GM18517 (cell line): Measurements from ENCODE around the gene SUCLG1.
A peak's percentile ranks its signal among the peaks of the same experiment; 100 is the strongest.
"Not testable (repeated sequence)": the region's sequence is repeated elsewhere in the genome, so short reads cannot be mapped to it uniquely, and the experiment has no call there.

ENCODE experiments used
- ATAC-seq: cut with Tn5 transposase; IDR thresholded peaks from one replicate; pipeline ENCODE4 v1.9.1; 2021; ENCODE audit warnings: mild to moderate bottlenecking, moderate library complexity; ENCODE audit not compliant: unreplicated experiment

The SUCLG1 gene

DNA sequence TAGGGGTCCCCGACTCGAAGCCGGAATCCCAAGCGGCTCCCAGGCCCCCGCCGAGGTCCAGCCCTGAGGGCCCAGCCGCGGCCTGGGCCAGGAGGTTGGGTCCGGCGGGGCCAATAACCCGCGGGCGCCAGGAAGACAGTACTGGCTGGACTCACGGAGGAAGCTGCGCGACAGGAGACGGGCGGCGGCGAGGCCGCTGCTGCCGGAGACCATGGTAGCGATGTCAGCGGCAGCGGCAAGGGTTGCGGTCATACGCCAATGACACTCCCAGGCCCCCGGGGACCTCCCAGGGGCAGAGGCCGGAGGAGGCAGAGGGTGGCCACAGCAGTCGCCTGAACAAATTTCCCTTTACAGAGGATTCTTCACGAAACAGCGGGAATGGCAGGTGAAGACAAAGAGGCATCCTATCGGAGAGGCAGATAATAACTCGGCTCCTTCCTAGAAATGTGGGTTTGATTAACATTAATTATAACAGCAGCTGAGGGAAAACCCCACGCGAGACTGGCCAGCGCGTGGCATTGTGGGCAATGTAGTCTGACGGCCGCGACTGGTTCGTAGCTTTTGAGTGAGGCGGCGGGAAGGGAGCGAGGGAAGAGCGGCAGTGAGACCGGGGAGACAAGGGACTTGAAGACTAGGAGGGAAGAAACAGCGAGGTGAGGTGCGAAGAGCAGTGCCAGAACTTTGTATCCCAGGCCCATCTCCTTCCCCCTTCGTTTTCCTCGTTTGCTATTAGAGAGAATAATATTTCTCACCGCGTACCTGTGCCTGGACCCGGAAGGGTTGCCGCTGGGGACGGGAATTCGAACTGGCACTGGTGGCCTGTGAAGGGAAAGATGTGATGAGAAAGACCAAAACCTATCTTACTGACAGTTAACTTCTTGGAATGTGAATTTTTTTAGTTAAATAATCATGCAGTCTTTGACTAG is at the start of gene SUCLG1:
SUCLG1 (minus strand) TSS at position 263 of the 926 bp plus-strand sequence; CDS start at position 252, 11 bp downstream.
- ATAC-seq = peak; percentile 96

DNA sequence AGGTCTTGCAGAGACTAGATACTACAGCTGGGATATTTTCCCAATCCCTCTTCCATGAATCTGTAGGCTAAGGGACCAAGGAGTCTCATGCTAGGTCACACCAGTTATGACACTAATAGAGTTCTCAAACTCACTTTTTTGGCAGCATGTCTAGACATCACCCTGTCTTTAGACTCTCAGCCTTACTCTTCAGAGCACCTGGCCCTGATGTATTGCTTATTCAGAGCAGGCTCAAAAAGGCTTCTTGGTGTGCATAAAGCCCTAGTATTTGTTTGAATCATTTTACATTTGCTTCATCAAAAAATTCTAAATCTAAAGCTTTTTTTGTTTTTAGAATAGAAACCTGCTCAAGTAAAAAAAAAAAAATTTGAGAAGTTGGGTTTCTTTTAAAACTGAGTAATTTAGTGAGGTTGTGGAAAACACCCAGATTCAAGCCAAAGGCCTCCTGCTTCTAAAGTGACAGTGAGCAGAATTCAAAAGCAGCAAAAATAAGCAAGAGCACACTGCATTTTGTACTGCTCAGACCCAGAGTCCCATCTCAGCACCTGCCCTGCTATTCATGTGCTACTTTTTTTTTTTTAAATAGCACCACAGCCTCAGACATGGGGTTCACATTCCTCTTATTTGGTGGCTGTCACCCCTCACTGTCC is 39.2 kb upstream of the SUCLG1 start:
- ATAC-seq = no peak

DNA sequence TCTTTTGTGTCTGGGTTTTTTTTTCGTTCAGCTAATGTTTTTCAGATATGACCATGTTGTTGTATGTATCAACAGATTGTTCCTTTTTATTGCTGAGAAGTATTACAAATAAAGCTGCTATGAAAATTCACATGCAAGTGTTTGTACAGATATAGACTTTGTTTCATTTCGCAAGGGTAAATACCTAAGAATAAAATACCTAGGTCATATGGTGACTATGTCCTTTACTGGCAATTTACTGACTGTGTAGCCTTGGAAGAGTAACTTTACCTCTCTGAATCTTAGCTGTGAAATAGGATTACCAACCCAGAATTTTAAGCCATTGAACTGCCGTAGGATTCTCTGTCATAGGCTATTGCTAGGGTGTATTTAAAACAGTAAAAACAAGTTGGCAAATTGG is 38.2 kb upstream of the SUCLG1 start:
- ATAC-seq = no peak

DNA sequence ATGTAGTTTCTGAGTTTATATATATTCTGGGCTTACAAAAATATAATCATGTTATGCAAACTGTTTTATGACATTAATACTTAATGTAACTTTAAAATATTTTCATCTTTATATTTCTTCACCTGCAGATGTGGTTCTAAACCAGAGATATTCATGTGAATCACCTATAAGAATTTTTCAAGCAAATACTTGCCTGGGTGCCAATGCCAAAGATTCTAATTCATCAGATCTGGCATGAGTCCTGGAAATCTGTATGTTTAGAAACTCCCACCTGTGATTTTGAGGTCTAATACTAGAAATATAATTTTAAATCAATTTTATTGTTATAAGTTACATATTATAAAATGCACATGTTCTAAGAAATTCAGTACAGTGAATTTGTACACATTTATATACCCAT is 37.3 kb upstream of the SUCLG1 start:
- no peak for ATAC-seq

DNA sequence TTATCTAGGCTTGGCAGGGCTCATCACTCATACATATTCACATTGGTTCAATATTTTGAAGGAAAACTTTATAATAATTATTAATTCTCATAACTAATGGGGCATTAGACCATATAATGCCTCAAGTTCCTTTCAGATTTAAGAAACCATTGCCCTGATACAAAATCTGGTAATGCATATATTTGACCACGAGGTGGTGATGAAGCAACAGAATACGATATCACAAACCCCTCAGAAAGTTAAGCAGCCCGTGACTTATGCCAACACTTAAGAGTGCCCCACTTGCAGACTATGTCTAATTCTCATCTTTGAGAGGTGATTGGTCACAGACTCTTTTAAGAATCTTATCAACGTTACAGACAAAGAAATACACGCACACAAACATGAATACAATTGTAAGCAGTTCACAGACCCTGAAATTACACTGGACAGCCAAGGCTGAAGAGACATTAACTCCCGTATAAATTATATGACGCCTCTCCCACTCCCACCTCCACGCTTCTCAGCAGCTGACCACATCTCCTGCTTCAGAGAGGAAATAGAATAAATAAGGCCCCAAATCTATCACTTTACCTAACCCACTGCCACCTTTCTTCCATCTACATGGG is 36.6 kb upstream of the SUCLG1 start:
- peak; percentile 76 for ATAC-seq

DNA sequence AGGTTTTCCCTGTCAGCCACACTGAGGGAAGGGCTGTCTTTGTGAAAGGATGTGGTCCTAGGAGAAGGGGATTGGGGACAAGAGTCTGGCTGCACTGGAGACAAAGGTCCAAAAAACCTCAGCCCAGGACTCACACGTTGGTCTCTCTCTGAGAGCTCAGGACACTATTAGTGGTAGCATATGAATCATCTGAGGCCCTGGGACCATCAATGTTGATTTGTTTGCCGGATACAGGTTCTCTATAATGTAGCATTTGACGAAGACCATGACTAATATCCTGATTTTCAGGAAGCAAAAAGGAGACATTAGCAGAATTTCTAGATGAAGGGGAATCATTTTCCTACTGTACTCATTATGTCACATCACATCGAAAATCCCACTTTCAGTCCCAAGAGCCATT is 35.0 kb upstream of the SUCLG1 start:
- ATAC-seq = no peak

- no peak for ATAC-seq
Measured at GRCh38 chr2:84493514-84493913, 34.4 kb upstream of the SUCLG1 start.

- no peak for ATAC-seq
Measured at GRCh38 chr2:84492571-84492970, 33.5 kb upstream of the SUCLG1 start.

DNA sequence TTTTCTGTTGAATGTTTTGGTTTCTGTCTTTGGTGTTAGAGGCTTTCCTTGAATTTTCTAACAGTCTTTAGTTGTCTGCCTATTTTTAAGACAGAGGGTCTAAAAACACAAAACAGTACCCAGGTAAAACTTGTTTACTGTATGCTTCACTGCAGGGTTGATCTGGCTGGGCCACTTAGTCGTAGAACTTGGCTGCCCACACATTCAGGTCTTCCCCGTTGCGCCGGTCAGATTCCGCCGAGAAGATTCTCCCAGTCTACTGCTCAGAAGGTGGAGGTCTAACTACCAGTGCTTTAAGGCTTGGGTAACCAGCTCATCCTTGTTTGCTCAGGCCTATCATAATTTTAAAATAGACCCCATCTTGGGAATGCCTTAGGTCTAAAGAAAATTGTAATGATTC is 32.7 kb upstream of the SUCLG1 start:
- no peak for ATAC-seq

- ATAC-seq = no peak
Measured at GRCh38 chr2:84491256-84491655, 32.2 kb upstream of the SUCLG1 start.

DNA sequence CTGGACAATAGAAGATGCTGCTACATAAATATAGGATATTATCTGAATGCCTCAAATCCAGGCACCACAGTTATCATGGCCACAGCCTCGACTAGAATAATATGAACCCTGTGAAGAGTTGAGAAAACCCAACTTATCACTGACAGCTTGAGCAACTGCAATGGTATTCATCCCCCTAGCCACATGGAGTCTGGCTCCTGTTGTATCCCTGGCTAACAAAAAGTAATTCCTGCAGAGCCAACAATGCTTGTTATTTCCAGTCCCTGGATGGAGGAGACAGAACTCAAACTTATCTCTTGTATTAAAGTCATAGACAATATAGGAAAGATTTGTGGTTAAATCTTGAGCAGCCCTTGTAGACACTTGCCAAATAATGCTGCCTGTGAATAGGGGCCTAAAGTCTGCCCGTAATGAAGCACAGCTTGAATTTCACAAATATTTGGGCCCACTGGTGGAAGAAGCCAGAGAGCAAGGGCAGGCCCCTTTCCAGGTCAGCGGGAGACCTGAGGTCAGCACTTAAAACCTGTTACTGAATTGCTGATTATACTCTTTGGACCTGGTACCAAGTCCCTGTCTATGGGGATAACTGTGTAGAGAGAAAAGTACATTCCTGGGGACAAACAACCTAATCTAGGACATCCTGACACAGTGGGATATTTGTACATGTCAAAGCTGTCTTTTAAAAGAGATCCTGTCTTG is 28.4 kb upstream of the SUCLG1 start:
- no peak for ATAC-seq

DNA sequence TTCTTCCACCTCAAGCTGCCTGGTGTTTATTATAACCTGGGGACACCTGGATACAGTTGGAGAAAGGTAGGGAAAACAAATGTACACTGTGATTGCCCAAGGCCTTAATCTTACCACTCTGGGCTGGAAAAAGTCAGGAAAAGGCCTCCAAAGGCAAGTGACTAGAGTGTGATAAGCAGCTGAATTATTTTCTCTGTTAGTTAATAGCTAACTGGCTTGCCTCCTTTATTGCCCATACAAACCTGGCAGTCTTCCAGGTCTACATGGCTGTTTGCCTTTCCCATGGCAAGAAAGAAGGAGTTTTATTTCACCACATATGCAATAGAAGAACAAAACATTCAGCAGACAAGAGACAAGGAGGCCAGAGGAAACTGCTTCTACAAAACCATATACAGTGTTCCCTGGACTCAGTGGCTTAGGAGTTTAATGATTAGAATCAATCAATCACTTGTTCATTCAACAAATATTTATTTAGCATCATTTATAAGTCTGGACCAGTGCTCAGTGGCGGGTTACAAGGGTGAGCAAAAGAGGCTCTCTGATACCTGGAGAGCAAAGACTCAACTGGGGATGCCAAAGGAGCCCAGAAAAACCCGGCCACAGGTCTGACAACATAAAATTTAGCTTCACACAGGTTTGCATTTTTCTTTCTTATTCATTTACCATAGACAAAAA is 27.5 kb upstream of the SUCLG1 start:
- ATAC-seq = no peak

GRCh38 chr2:84483320-84483719 is 24.2 kb upstream of the SUCLG1 start:
- no peak for ATAC-seq

- no peak for ATAC-seq
Measured at GRCh38 chr2:84482603-84483002, 23.5 kb upstream of the SUCLG1 start.

- ATAC-seq = no peak
Measured at GRCh38 chr2:84481702-84482101, 22.6 kb upstream of the SUCLG1 start.

- no peak for ATAC-seq
Measured at GRCh38 chr2:84478867-84479266, 19.8 kb upstream of the SUCLG1 start.

DNA sequence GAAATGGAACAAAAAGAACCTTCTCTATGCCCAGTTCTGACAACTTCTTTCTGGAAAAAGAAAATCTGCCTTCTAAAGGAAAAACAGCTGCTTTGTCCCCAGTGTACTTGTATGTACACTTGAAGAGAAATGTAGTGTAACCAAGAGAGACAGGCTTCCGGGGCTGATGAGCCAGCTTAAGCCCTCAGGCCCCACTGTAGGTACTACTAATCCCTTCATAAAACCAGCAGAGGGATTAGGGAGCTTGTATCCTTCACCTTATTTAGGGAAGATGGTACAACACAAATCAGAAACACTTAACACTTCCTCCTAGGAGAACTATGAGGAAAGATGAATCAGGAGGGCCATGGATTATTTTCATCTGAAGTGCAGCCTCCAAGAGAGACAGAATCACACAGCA is 18.8 kb upstream of the SUCLG1 start:
- ATAC-seq = no peak

DNA sequence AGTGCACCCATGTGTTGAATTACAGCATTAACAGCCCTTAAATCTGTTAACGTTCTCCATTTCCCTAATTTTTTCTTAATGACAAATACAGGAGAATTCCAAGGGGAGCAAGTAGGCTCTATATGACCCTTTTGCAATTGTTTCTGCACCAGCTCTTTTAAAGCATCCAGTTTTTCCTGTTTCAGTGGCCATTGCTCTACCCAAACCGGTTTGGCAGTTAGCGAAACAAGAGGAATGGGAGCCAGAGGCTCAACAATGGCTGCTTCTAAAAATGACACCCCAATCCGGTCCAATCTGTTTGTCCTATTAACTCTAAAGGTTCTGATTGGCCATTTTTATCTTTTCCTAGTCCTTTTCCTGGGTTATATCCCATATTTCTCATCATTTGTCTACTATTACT is 15.1 kb upstream of the SUCLG1 start:
- ATAC-seq = no peak

- no peak for ATAC-seq
Measured at GRCh38 chr2:84472856-84473565, 13.9 kb upstream of the SUCLG1 start.

DNA sequence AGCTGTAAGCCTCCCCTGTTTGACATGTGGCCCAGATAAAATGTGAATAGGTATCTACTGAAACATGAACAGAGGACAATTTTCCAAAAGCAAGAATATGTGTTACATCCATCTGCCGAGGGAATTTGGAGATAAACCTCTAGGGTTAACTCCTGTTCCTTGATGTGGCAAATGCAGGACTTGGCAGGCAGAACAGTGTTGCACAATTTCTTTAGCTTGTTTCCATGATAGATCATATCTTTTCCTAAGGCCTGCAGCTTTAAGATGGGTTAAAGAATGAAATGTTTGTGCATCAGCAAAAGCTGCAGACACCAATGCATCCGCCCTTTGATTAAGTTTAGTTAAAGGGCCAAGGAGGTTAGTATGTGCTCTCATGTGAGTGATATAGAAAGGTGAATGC is 13.3 kb upstream of the SUCLG1 start:
- ATAC-seq = not testable (repeated sequence)
